ENCODE results near the gene SLC24A4. TPM values are rescaled to one million over a fixed set of nuclear protein-coding genes. Genes with fewer than 3 reads are reported as not detected.

The SLC24A4 gene
- total and polyA plus RNA-seq, 4 donors: 5.8 to 11.8 (median 6.9) TPM

GRCh38 chr14:92475037-92475436 lies 152.1 kb downstream of the SLC24A4 start:
- H3K27ac ChIP-seq (ENCODE audit: low read depth, low read length): no peak overlapping the region
- 92% methylated on average over 1 of the region's 1 CpG for WGBS (ENCODE audit: insufficient coverage)
- no peaks in the 10 kb centered on the region for H3K4me1 ChIP-seq (ENCODE audit: control insufficient read depth, insufficient read depth, low read length)
- H3K36me3 ChIP-seq (ENCODE audit: control insufficient read depth, insufficient read depth, low read length): no peaks in the 10 kb centered on the region
- no peak for DNase-seq (ENCODE audit: low read depth in 4 of 6, low spot score in 6 of 6)
- no peak overlapping the region for H3K4me3 ChIP-seq (ENCODE audit: low read depth, low read length)
- no peaks in the 10 kb centered on the region for H3K27me3 ChIP-seq (ENCODE audit: control insufficient read depth, insufficient read depth, low read length)
- no peaks in the 10 kb centered on the region for H3K9me3 ChIP-seq (ENCODE audit: control insufficient read depth, insufficient read depth, low read length)

- Histone ChIP-seq H3K27ac (ENCODE audit: low read depth, low read length) (no peak overlapping the region), H3K36me3 (ENCODE audit: control insufficient read depth, insufficient read depth, low read length) (no peaks in the 10 kb centered on the region), H3K27me3 (ENCODE audit: control insufficient read depth, insufficient read depth, low read length) (no peaks in the 10 kb centered on the region), H3K4me1 (ENCODE audit: control insufficient read depth, insufficient read depth, low read length) (no peaks in the 10 kb centered on the region), H3K4me3 (ENCODE audit: low read depth, low read length) (no peak overlapping the region), H3K9me3 (ENCODE audit: control insufficient read depth, insufficient read depth, low read length) (no peaks in the 10 kb centered on the region)
- 85% methylated on average over 4 of the region's 14 CpGs for WGBS (ENCODE audit: insufficient coverage)
- no peak for DNase-seq (ENCODE audit: low read depth in 4 of 6, low spot score in 6 of 6)
Observed at GRCh38 chr14:92475451-92476187, 152.7 kb downstream of the SLC24A4 start.

GRCh38 chr14:92480856-92481255 lies 157.9 kb downstream of the SLC24A4 start:
- WGBS (ENCODE audit: insufficient coverage): 64% methylated on average over 3 of the region's 3 CpGs
- DNase-seq (ENCODE audit: low read depth in 4 of 6, low spot score in 6 of 6): no peak
- Histone ChIP-seq H3K27ac (ENCODE audit: low read depth, low read length) (no peak overlapping the region), H3K4me1 (ENCODE audit: control insufficient read depth, insufficient read depth, low read length) (no peaks in the 10 kb centered on the region), H3K36me3 (ENCODE audit: control insufficient read depth, insufficient read depth, low read length) (no peaks in the 10 kb centered on the region), H3K9me3 (ENCODE audit: control insufficient read depth, insufficient read depth, low read length) (no peaks in the 10 kb centered on the region), H3K27me3 (ENCODE audit: control insufficient read depth, insufficient read depth, low read length) (no peaks in the 10 kb centered on the region), H3K4me3 (ENCODE audit: low read depth, low read length) (no peak overlapping the region)

GRCh38 chr14:92481386-92481785 lies 158.4 kb downstream of the SLC24A4 start:
- Histone ChIP-seq H3K27ac (ENCODE audit: low read depth, low read length) (no peak overlapping the region), H3K9me3 (ENCODE audit: control insufficient read depth, insufficient read depth, low read length) (no peaks in the 10 kb centered on the region), H3K4me1 (ENCODE audit: control insufficient read depth, insufficient read depth, low read length) (no peaks in the 10 kb centered on the region)

GRCh38 chr14:92481811-92482555 lies 159.0 kb downstream of the SLC24A4 start:
- Histone ChIP-seq H3K4me3 (ENCODE audit: low read depth, low read length) (no peak overlapping the region), H3K27me3 (ENCODE audit: control insufficient read depth, insufficient read depth, low read length) (no peaks in the 10 kb centered on the region), H3K9me3 (ENCODE audit: control insufficient read depth, insufficient read depth, low read length) (no peaks in the 10 kb centered on the region), H3K4me1 (ENCODE audit: control insufficient read depth, insufficient read depth, low read length) (no peaks in the 10 kb centered on the region), H3K36me3 (ENCODE audit: control insufficient read depth, insufficient read depth, low read length) (no peaks in the 10 kb centered on the region), H3K27ac (ENCODE audit: low read depth, low read length) (no peak overlapping the region)
- WGBS (ENCODE audit: insufficient coverage): 22% methylated on average over 1 of the region's 1 CpG
- DNase-seq (ENCODE audit: low read depth in 4 of 6, low spot score in 6 of 6): no peak

More at GRCh38 chr14:92481386-92481785, 158.4 kb downstream of the SLC24A4 start:
- H3K27me3 ChIP-seq (ENCODE audit: control insufficient read depth, insufficient read depth, low read length): no peaks in the 10 kb centered on the region
- no CpG with 5 or more reads among the region's 1 CpG for WGBS (ENCODE audit: insufficient coverage)
- H3K4me3 ChIP-seq (ENCODE audit: low read depth, low read length): no peak overlapping the region
- H3K36me3 ChIP-seq (ENCODE audit: control insufficient read depth, insufficient read depth, low read length): no peaks in the 10 kb centered on the region
- DNase-seq (ENCODE audit: low read depth in 4 of 6, low spot score in 6 of 6): peak in 1 of 6 donors; percentile 12

DNA sequence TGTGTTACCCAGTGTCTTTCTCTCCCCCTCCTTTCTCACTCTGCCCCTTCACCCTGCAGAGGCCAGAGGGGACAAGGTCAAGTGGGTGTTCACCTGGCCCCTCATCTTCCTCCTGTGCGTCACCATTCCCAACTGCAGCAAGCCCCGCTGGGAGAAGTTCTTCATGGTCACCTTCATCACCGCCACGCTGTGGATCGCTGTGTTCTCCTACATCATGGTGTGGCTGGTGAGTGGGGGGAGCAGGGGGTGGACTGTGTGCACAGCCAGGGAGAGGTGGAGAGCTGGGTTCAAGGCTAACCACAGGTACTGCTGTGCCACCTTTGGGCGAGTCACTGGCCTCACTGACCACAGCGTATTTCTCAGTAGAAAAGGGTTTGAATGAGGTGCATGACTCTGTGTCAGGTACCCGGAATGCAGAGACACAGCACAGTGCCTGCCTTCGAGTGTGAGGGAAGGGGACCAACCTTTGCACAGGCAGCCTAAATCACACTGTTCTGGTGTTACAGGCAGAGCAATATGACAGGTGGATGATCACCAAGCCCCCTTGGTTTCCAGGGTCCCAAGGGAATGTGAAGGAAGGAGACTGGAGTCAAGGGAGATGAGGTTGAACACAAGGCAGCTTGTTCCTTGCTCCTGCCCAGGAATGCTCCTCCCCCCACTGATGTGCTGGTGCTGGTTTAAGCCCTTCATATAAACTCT lies 159.8 kb downstream of the SLC24A4 start:
- H3K27me3 ChIP-seq (ENCODE audit: control insufficient read depth, insufficient read depth, low read length): no peaks in the 10 kb centered on the region
- H3K36me3 ChIP-seq (ENCODE audit: control insufficient read depth, insufficient read depth, low read length): no peaks in the 10 kb centered on the region
- H3K9me3 ChIP-seq (ENCODE audit: control insufficient read depth, insufficient read depth, low read length): no peaks in the 10 kb centered on the region
- no peaks in the 10 kb centered on the region for H3K4me1 ChIP-seq (ENCODE audit: control insufficient read depth, insufficient read depth, low read length)
- no peak overlapping the region for H3K27ac ChIP-seq (ENCODE audit: low read depth, low read length)
- H3K4me3 ChIP-seq (ENCODE audit: low read depth, low read length): no peak overlapping the region
- no peak for DNase-seq (ENCODE audit: low read depth in 4 of 6, low spot score in 6 of 6)
- 86% methylated on average over 9 of the region's 9 CpGs for WGBS (ENCODE audit: insufficient coverage)

DNA sequence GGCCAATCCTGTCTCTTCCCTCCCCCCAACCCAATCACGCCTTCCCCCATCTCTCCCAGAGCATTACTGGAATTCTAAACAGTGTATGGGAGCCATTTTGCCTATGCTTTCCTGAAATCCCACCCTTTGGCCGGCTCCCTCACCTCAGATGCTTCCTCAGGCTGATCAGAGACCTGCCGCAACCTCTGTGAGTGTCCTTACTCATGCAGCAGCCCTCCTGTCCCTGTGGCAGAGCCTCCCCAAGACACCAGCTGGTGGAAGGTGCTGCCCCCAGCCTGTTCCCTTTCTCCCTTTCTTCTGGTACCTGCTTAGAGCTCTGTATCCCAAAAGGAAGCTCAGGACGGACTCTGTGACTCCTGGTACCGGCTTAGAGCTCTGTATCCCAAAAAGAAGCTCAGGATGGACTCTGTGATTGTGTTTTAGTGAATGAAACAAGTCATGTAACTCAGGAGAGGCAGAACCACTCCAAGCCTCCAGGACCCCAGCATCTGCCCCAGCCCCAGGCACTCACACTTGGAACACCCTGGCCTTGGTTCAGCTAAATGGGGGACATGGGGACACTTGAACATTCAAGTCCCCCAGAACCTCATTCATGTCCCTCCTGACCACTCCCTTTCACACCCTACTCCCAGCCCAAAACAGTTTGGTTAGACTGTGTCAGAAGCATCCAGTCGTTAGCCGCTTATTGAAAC lies 161.3 kb downstream of the SLC24A4 start:
- DNase-seq (ENCODE audit: low read depth in 4 of 6, low spot score in 6 of 6): no peak
- no peaks in the 10 kb centered on the region for H3K36me3 ChIP-seq (ENCODE audit: control insufficient read depth, insufficient read depth, low read length)
- no peaks in the 10 kb centered on the region for H3K4me1 ChIP-seq (ENCODE audit: control insufficient read depth, insufficient read depth, low read length)
- no peaks in the 10 kb centered on the region for H3K27me3 ChIP-seq (ENCODE audit: control insufficient read depth, insufficient read depth, low read length)
- WGBS (ENCODE audit: insufficient coverage): 83% methylated on average over 3 of the region's 7 CpGs
- no peak overlapping the region for H3K27ac ChIP-seq (ENCODE audit: low read depth, low read length)
- no peak overlapping the region for H3K4me3 ChIP-seq (ENCODE audit: low read depth, low read length)
- no peaks in the 10 kb centered on the region for H3K9me3 ChIP-seq (ENCODE audit: control insufficient read depth, insufficient read depth, low read length)

GRCh38 chr14:92486881-92487280 lies 163.9 kb downstream of the SLC24A4 start:
- H3K4me3 ChIP-seq (ENCODE audit: low read depth, low read length): no peak overlapping the region
- DNase-seq (ENCODE audit: low read depth in 4 of 6, low spot score in 6 of 6): no peak
- WGBS (ENCODE audit: insufficient coverage): no CpG with 5 or more reads among the region's 4 CpGs
- H3K27me3 ChIP-seq (ENCODE audit: control insufficient read depth, insufficient read depth, low read length): no peaks in the 10 kb centered on the region
- peaks cover 2% of the 10 kb centered on the region for H3K36me3 ChIP-seq (ENCODE audit: control insufficient read depth, insufficient read depth, low read length)
- no peaks in the 10 kb centered on the region for H3K9me3 ChIP-seq (ENCODE audit: control insufficient read depth, insufficient read depth, low read length)
- H3K27ac ChIP-seq (ENCODE audit: low read depth, low read length): no peak overlapping the region
- H3K4me1 ChIP-seq (ENCODE audit: control insufficient read depth, insufficient read depth, low read length): no peaks in the 10 kb centered on the region

- 47% methylated on average over 8 of the region's 10 CpGs for WGBS (ENCODE audit: insufficient coverage)
- H3K27ac ChIP-seq (ENCODE audit: low read depth, low read length): no peak overlapping the region
- peaks cover 2% of the 10 kb centered on the region for H3K36me3 ChIP-seq (ENCODE audit: control insufficient read depth, insufficient read depth, low read length)
- H3K27me3 ChIP-seq (ENCODE audit: control insufficient read depth, insufficient read depth, low read length): no peaks in the 10 kb centered on the region
- H3K4me1 ChIP-seq (ENCODE audit: control insufficient read depth, insufficient read depth, low read length): no peaks in the 10 kb centered on the region
- H3K9me3 ChIP-seq (ENCODE audit: control insufficient read depth, insufficient read depth, low read length): no peaks in the 10 kb centered on the region
- no peak for DNase-seq (ENCODE audit: low read depth in 4 of 6, low spot score in 6 of 6)
- no peak overlapping the region for H3K4me3 ChIP-seq (ENCODE audit: low read depth, low read length)
Observed at GRCh38 chr14:92487513-92488133, 164.7 kb downstream of the SLC24A4 start.

Measured in spinal cord (tissue), 10 donors.